OCI-M2 (cell line): Measurements from ENCODE around the gene DDAH1.
"Not testable (repeated sequence)": the region's sequence is repeated elsewhere in the genome, so short reads cannot be mapped to it uniquely, and the experiment has no call there.

Source experiments
- DNase-seq: peaks from one replicate; lab custom pipeline; 2025; ENCODE audit not compliant: unreplicated experiment; lab: John Stamatoyannopoulos, UW

DDAH1 gene

GRCh38 chr1:85465099-85465785 is at the start of gene DDAH1:
TSS of gene DDAH1 (minus strand) at chr1:85465159. CDS start at chr1:85465045, 114 bp downstream.
- DNase-seq, result no peak

GRCh38 chr1:85513998-85514397 is 49.0 kb upstream of the DDAH1 start:
- DNase-seq, result not testable (repeated sequence)

- no peak for DNase-seq
Measured at GRCh38 chr1:85504417-85504816, 39.5 kb upstream of the DDAH1 start.

- no peak for DNase-seq
Measured at GRCh38 chr1:85502625-85503083, 37.7 kb upstream of the DDAH1 start.

- DNase-seq, result no peak
Measured at GRCh38 chr1:85502171-85502570, 37.2 kb upstream of the DDAH1 start.

GRCh38 chr1:85501355-85501898 is 36.5 kb upstream of the DDAH1 start:
- DNase-seq, result no peak

- DNase-seq, result no peak
Measured at GRCh38 chr1:85496941-85497582, 32.1 kb upstream of the DDAH1 start.

GRCh38 chr1:85495556-85495955 is 30.6 kb upstream of the DDAH1 start:
- no peak for DNase-seq

- DNase-seq, result no peak
Measured at GRCh38 chr1:85494904-85495266, 29.9 kb upstream of the DDAH1 start.

GRCh38 chr1:85494074-85494903 is 29.3 kb upstream of the DDAH1 start:
- DNase-seq, result no peak

GRCh38 chr1:85490270-85490985 is 25.5 kb upstream of the DDAH1 start:
- DNase-seq, result no peak

- DNase-seq, result no peak
Measured at GRCh38 chr1:85488126-85488525, 23.2 kb upstream of the DDAH1 start.

GRCh38 chr1:85485516-85485915 is 20.6 kb upstream of the DDAH1 start:
- no peak for DNase-seq

GRCh38 chr1:85484716-85485115 is 19.8 kb upstream of the DDAH1 start:
- no peak for DNase-seq

GRCh38 chr1:85484264-85484663 is 19.3 kb upstream of the DDAH1 start:
- no peak for DNase-seq

GRCh38 chr1:85481688-85482087 is 16.7 kb upstream of the DDAH1 start:
- DNase-seq, result no peak

GRCh38 chr1:85480566-85480965 is 15.6 kb upstream of the DDAH1 start:
- DNase-seq, result no peak

GRCh38 chr1:85479491-85479890 is 14.5 kb upstream of the DDAH1 start:
- no peak for DNase-seq

- no peak for DNase-seq
Measured at GRCh38 chr1:85478366-85478765, 13.4 kb upstream of the DDAH1 start.

GRCh38 chr1:85475055-85475454 is 10.1 kb upstream of the DDAH1 start:
- no peak for DNase-seq

- DNase-seq, result no peak
Measured at GRCh38 chr1:85473390-85473789, 8.4 kb upstream of the DDAH1 start.
